HEK293T (cell line): Measurements from ENCODE around the gene CR2.

Source experiments
- CTCF ChIA-PET: fragments of 350-600 bp; formaldehyde crosslinking; extraction: SDS; loops from one replicate; lab custom pipeline; 2021; ENCODE audit warnings: antibody characterized with exemption, inconsistent platforms; lab: Yijun Ruan, JAX
- POLR2A ChIA-PET: fragments of 350-600 bp; formaldehyde crosslinking; extraction: SDS; loops from one replicate; lab custom pipeline; 2020; ENCODE audit warnings: antibody characterized with exemption, inconsistent platforms; lab: Yijun Ruan, JAX
- DNase-seq: peaks from one replicate; pipeline ENCODE4 v3.0.0; 2012; ENCODE audit warnings: mixed read lengths; ENCODE audit errors: extremely low spot score
- ARNT ChIP-seq: fragments of 450-650 bp; IDR thresholded peaks from 2 replicates; pipeline ENCODE4 v1.6.1; 2017; ENCODE audit warnings: mild to moderate bottlenecking
- BHLHE40 ChIP-seq: fragments of 450-650 bp; IDR thresholded peaks from 2 replicates; pipeline ENCODE4 v1.6.1; 2016; ENCODE audit warnings: mild to moderate bottlenecking, moderate library complexity, borderline replicate concordance
- CTBP1 ChIP-seq: fragments of 450-650 bp; IDR thresholded peaks from 2 replicates; pipeline ENCODE4 v1.6.1; 2016; ENCODE audit warnings: borderline replicate concordance
- ELF4 ChIP-seq: fragments of 450-650 bp; IDR thresholded peaks from 2 replicates; pipeline ENCODE4 v1.6.1; 2017; ENCODE audit warnings: antibody characterized with exemption
- FOXA1 ChIP-seq: fragments of 450-650 bp; IDR thresholded peaks from 2 replicates; pipeline ENCODE4 v1.6.1; 2016; ENCODE audit warnings: mild to moderate bottlenecking
- FOXK2 ChIP-seq: fragments of 450-650 bp; IDR thresholded peaks from 2 replicates; pipeline ENCODE4 v1.6.1; 2016; ENCODE audit warnings: mild to moderate bottlenecking
- FOXM1 ChIP-seq: fragments of 450-650 bp; IDR thresholded peaks from 2 replicates; pipeline ENCODE4 v1.6.1; 2017; ENCODE audit warnings: mild to moderate bottlenecking, borderline replicate concordance
- HDGF ChIP-seq: fragments of 450-650 bp; IDR thresholded peaks from 2 replicates; pipeline ENCODE4 v1.6.1; 2017; ENCODE audit warnings: antibody characterized with exemption, borderline replicate concordance
- L3MBTL2 ChIP-seq: fragments of 450-650 bp; conservative IDR thresholded peaks from 2 replicates; pipeline ENCODE4 v1.6.1; 2016; ENCODE audit warnings: mild to moderate bottlenecking
- LEF1 ChIP-seq: fragments of 450-650 bp; IDR thresholded peaks from 2 replicates; pipeline ENCODE4 v1.6.1; 2017; ENCODE audit warnings: mild to moderate bottlenecking, borderline replicate concordance
- NFRKB ChIP-seq: fragments of 450-650 bp; IDR thresholded peaks from 2 replicates; pipeline ENCODE4 v1.6.1; 2016; ENCODE audit warnings: mild to moderate bottlenecking, moderate library complexity
- PKNOX1 ChIP-seq: fragments of 450-650 bp; IDR thresholded peaks from 2 replicates; pipeline ENCODE4 v1.6.1; 2016
- SP1 ChIP-seq: fragments of 450-650 bp; IDR thresholded peaks from 2 replicates; pipeline ENCODE4 v1.6.1; 2017
- SUZ12 ChIP-seq: fragments of 450-650 bp; IDR thresholded peaks from 2 replicates; pipeline ENCODE4 v1.6.1; 2016; ENCODE audit warnings: mild to moderate bottlenecking
- TARDBP ChIP-seq: fragments of 450-650 bp; IDR thresholded peaks from 2 replicates; pipeline ENCODE4 v1.6.1; 2016
- ZNF384 ChIP-seq: fragments of 450-650 bp; IDR thresholded peaks from 2 replicates; pipeline ENCODE4 v1.6.1; 2016

Gene CR2

GRCh38 chr1:207414606-207415108, 39.5 kb upstream of the CR2 start:
- DNase-seq = no peak
- TF ChIP-seq ARNT (no peak), FOXM1 (no peak), LEF1 (no peak), ELF4 (no peak), FOXA1 (no peak), PKNOX1 (no peak), CTBP1 (no peak), BHLHE40 (no peak), NFRKB (no peak), SP1 (no peak), L3MBTL2 (no peak), ZNF384 (no peak), TARDBP (no peak), HDGF (no peak), FOXK2 (no peak)
- CTCF ChIA-PET = interaction anchor here (0.8 kb wide), 1 partner anchor 525 kb away, joined by 3 read pairs; no protein-coding TSS in a partner anchor
- POLR2A ChIA-PET = no interaction called here

- CTCF ChIA-PET = no interaction called here
- TF ChIP-seq PKNOX1 (no peak), BHLHE40 (no peak), FOXA1 (no peak)
- POLR2A ChIA-PET = no interaction called here
- no peak for DNase-seq
These were observed 37.1 kb upstream of the CR2 start for GRCh38 chr1:207417076-207417475.

GRCh38 chr1:207418351-207418750, 35.8 kb upstream of the CR2 start:
- POLR2A ChIA-PET = no interaction called here
- DNase-seq = no peak
- CTCF ChIA-PET = no interaction called here
- TF ChIP-seq CTBP1 (no peak), FOXA1 (no peak), ELF4 (no peak), SUZ12 (no peak), HDGF (no peak), NFRKB (no peak), FOXK2 (no peak), BHLHE40 (no peak), SP1 (no peak), ARNT (no peak), FOXM1 (no peak), ZNF384 (no peak), LEF1 (no peak), TARDBP (no peak), L3MBTL2 (no peak)

GRCh38 chr1:207420109-207420508, 34.0 kb upstream of the CR2 start:
- POLR2A ChIA-PET = no interaction called here
- TF ChIP-seq BHLHE40 (no peak), ARNT (no peak), FOXK2 (no peak), FOXA1 (no peak), CTBP1 (no peak), HDGF (no peak), ELF4 (no peak), ZNF384 (no peak), FOXM1 (no peak)
- DNase-seq = no peak
- CTCF ChIA-PET = no interaction called here

GRCh38 chr1:207421078-207421477, 33.0 kb upstream of the CR2 start:
- POLR2A ChIA-PET = no interaction called here
- CTCF ChIA-PET = no interaction called here
- no peak for DNase-seq
- TF ChIP-seq CTBP1 = no peak

- POLR2A ChIA-PET = no interaction called here
- TF ChIP-seq L3MBTL2 (no peak), SUZ12 (no peak), HDGF (no peak), FOXK2 (no peak), SP1 (no peak), ARNT (no peak), CTBP1 (no peak), TARDBP (no peak), FOXM1 (no peak), FOXA1 (no peak), NFRKB (no peak), ELF4 (no peak), ZNF384 (no peak), PKNOX1 (no peak), LEF1 (no peak), BHLHE40 (no peak)
- CTCF ChIA-PET = no interaction called here
- DNase-seq = no peak
These were observed 30.4 kb upstream of the CR2 start for GRCh38 chr1:207423560-207424292.
